VCaP (cell line): ENCODE measurements around the gene DIP2C.

Experiments
- H3K27ac ChIP-seq: fragments of 450-650 bp; 2 replicates; pipeline ENCODE4 v1.5.1; 2017
- CTCF ChIP-seq: fragments of 450-650 bp; conservative IDR thresholded peaks from 2 replicates; pipeline ENCODE4 v1.5.1; 2017; ENCODE audit warnings: mild to moderate bottlenecking, moderate library complexity

The DIP2C gene

GRCh38 chr10:689452-690371, at the start of gene DIP2C:
TSS of gene DIP2C (minus strand) at chr10:689668. CDS start at chr10:689578, 90 bp downstream.
- TF ChIP-seq CTCF = no peak
- peak within 1 kb of the TSS; percentile 90 for H3K27ac ChIP-seq

DNA sequence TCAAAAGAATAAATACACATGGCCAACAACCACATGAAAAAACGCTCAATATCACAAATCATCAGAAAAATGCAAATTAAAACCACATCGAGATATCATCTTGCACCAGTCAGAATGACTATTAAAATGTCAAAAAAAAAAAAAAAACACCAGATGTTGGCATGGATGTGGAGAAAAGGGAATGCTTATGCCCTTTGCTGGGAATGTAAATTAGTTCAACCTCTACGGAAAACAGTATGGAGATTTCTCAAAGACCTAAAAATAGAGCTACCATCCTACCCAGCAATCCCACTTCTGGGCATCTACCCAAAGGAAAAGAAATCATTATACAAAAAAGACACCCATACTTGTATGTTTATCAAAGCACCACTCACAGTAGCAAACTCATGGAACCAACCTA, 45.0 kb upstream of the DIP2C start:
- H3K27ac ChIP-seq = no peak overlapping the region
- TF ChIP-seq CTCF = no peak

DNA sequence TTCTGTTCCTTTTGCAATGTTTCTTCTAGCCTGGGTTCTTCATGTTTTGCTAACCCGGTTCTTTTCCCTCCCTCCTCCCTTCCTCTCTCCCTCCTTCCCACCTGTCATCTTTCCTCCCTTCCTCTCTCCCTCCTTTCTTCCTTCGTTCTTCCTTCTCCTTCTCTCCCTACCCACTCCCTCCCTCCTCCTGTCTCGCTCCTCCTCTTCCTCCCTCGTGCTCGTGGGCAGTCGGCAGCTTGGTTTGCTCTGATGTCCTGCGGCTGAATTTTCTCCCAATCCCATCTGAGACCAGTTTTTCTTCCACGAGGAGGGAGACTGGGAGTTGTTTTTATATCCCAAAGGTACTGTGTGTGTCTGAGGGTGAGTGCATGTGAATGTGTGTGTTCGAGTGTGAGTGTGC, 43.6 kb upstream of the DIP2C start:
- H3K27ac ChIP-seq = no peak overlapping the region
- no peak for TF ChIP-seq CTCF

DNA sequence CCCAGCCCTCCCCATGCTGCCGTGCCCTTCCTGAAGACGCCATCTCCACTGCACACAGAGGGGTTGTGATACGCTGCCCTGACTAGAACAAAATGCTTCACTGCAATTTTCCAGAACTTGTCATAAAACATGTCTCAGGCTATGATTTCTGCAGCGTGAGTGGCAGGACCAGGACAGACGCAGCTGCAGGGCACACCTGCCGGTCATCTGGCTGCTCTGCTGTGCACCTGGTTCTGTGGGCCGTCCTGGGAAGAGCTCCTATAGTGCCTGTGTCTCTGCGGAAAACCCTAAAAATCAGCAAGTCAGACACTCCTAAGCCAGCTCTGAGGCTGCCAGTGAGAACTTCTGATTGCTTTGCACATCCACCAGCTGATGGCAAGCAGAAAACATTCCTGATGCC, 39.7 kb upstream of the DIP2C start:
- TF ChIP-seq CTCF = no peak

DNA sequence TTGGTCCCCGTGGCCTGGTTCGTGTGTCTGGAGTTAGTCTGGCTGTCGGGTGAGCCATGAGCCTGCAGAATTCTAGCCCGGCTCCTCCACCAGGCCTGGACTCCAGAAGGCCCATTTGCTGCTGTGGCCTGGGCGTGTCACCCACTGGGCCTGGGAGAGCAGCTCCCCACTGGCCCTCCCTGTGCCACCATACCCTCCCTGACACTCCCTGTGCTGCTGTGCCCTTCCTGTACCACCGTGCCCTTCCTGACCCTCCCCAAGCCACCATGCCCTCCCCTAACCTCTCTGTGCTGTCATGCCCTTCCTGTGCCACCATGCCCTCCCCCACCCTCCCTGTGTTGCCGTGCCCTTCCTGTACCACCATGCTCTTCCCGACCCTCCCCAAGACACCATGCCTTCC, 39.1 kb upstream of the DIP2C start:
- no peak for TF ChIP-seq CTCF
- no peak overlapping the region for H3K27ac ChIP-seq

More for the DNA sequence above, 39.7 kb upstream of the DIP2C start:
- no peak overlapping the region for H3K27ac ChIP-seq

DNA sequence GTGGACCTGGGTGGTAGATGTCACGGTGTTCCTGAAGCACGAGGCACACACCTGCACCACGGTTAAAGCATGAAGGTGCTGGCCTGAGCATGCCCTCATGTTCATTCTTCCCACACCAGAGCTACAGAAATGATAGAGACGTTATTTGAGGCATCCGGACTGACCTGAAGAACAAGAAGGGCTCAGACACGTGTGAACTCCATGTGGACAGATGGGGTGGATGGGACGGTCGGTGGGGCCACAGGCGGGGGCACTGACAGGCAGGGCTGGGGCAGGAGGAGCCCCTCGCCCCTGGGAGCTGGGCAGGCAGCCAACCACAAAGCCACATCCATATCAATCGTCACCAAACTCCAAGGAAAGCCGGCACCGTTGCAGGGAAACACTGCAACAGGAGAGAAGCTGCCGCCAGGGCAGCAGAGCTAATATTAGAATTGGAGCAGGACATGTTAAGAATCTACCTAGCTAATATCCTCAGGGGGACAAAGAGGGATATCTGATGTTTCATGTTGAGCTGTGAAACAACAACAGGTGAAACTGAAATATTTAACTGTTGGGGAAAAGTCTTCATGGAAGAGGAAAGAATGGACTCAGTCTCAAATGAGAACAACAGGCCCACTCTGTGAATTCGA, 37.8 kb upstream of the DIP2C start:
- no peak overlapping the region for H3K27ac ChIP-seq
- TF ChIP-seq CTCF = no peak

DNA sequence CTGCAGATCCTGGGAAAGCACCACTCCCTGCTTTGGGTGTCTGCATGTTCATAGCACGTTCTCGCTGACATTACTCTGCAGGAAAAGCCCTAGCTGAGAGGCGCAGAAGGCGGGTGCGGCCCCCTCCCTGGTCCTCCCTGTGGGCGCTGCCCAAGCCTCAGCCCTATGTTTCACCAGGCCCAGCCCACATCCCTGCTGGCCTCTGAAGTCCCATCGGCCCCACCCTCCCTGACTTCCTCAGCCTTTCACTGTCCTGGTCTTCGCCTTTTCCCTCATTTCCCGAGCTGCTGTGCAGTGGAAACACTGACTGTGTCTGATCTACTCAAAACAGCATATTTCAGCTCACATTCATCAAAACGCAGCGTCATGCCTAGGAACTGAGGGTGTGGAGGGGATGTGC, 36.3 kb upstream of the DIP2C start:
- no peak for TF ChIP-seq CTCF
- H3K27ac ChIP-seq = no peak overlapping the region
